H9 (cell line): ENCODE results near the gene MAPK12. TPM values are rescaled to one million over a fixed set of nuclear protein-coding genes. Genes with fewer than 3 reads are reported as not detected.

ENCODE experiments used
- DNase-seq: peaks from one replicate; pipeline ENCODE4 v3.0.0-alpha.2; 2017
- H2AFZ ChIP-seq: one replicate; pipeline ENCODE4 v1.6.1; 2013; ENCODE audit warnings: mild to moderate bottlenecking, low read length, control low read depth, moderate library complexity
- H2AK5ac ChIP-seq: 2 replicates; pipeline ENCODE4 v1.6.1; 2013; ENCODE audit warnings: low read length, control low read depth, mixed read lengths; ENCODE audit not compliant: insufficient read length
- H2BK120ac ChIP-seq: one replicate; pipeline ENCODE4 v1.6.1; 2013; ENCODE audit warnings: low read depth, mild to moderate bottlenecking, low read length, control low read depth, inconsistent platforms; ENCODE audit not compliant: poor library complexity, severe bottlenecking
- H2BK12ac ChIP-seq: 2 replicates; pipeline ENCODE4 v1.6.1; 2013; ENCODE audit warnings: low read length, control low read depth, mixed read lengths, low read depth; ENCODE audit not compliant: insufficient read length
- H2BK15ac ChIP-seq: 2 replicates; pipeline ENCODE4 v1.6.1; 2013; ENCODE audit warnings: low read depth, low read length, control low read depth
- H2BK20ac ChIP-seq: one replicate; pipeline ENCODE4 v1.6.1; 2013; ENCODE audit warnings: low read depth, mild to moderate bottlenecking, low read length, control low read depth, inconsistent platforms; ENCODE audit not compliant: poor library complexity, severe bottlenecking
- H2BK5ac ChIP-seq: 2 replicates; pipeline ENCODE4 v1.6.1; 2013; ENCODE audit warnings: low read length, control low read depth, mixed read lengths; ENCODE audit not compliant: insufficient read length
- H3K14ac ChIP-seq: 2 replicates; pipeline ENCODE4 v1.6.1; 2013; ENCODE audit warnings: low read length, control low read depth; ENCODE audit not compliant: insufficient read depth
- H3K18ac ChIP-seq: 2 replicates; pipeline ENCODE4 v1.6.1; 2013; ENCODE audit warnings: low read depth, mild to moderate bottlenecking, mixed read lengths, low read length, control low read depth; ENCODE audit not compliant: insufficient read length
- H3K23ac ChIP-seq: 2 replicates; pipeline ENCODE4 v1.6.1; 2013; ENCODE audit warnings: low read length, control low read depth, mixed read lengths, low read depth; ENCODE audit not compliant: insufficient read length
- H3K23me2 ChIP-seq: 2 replicates; pipeline ENCODE4 v1.6.1; 2013; ENCODE audit warnings: low read depth, mild to moderate bottlenecking, mixed read lengths, low read length, control low read depth; ENCODE audit not compliant: insufficient read length, poor library complexity, severe bottlenecking
- H3K27ac ChIP-seq: 2 replicates; pipeline ENCODE4 v1.5.1; 2013; ENCODE audit warnings: low read length, control low read depth, mixed read lengths, low read depth; ENCODE audit not compliant: insufficient read length
- H3K27me3 ChIP-seq: 2 replicates; pipeline ENCODE4 v1.6.1; 2013; ENCODE audit warnings: low read length, control low read depth, inconsistent platforms; ENCODE audit not compliant: insufficient read depth
- H3K4ac ChIP-seq: 2 replicates; pipeline ENCODE4 v1.6.1; 2013; ENCODE audit warnings: low read depth, mild to moderate bottlenecking, control low read depth, inconsistent platforms, low read length, moderate library complexity
- H3K4me1 ChIP-seq: 2 replicates; pipeline ENCODE4 v1.6.1; 2013; ENCODE audit warnings: low read length, control low read depth, inconsistent platforms; ENCODE audit not compliant: insufficient read depth
- H3K4me2 ChIP-seq: 2 replicates; pipeline ENCODE4 v1.6.1; 2013; ENCODE audit warnings: low read length, control low read depth, mixed read lengths; ENCODE audit not compliant: insufficient read length, insufficient read depth
- H3K56ac ChIP-seq: 2 replicates; pipeline ENCODE4 v1.6.1; 2013; ENCODE audit warnings: low read depth, mild to moderate bottlenecking, mixed read lengths, low read length, control low read depth; ENCODE audit not compliant: insufficient read length
- H3K79me1 ChIP-seq: 2 replicates; pipeline ENCODE4 v1.6.1; 2013; ENCODE audit warnings: low read depth, mild to moderate bottlenecking, moderate library complexity, low read length, control low read depth, inconsistent platforms; ENCODE audit not compliant: insufficient read depth, poor library complexity, severe bottlenecking
- H3K79me2 ChIP-seq: 2 replicates; pipeline ENCODE4 v1.6.1; 2013; ENCODE audit warnings: low read length, control low read depth, inconsistent platforms; ENCODE audit not compliant: insufficient read depth
- H3K9ac ChIP-seq: 2 replicates; pipeline ENCODE4 v1.6.1; 2013; ENCODE audit warnings: low read length, control low read depth, mixed read lengths; ENCODE audit not compliant: insufficient read length; ENCODE audit errors: extremely low read depth
- H3K9me3 ChIP-seq: one replicate; pipeline ENCODE4 v1.6.1; 2013; ENCODE audit warnings: low read depth, low read length, inconsistent platforms; ENCODE audit not compliant: control insufficient read depth
- H3T11ph ChIP-seq: one replicate; pipeline ENCODE4 v1.6.1; 2013; ENCODE audit warnings: mild to moderate bottlenecking, low read length, control low read depth, inconsistent platforms
- H4K20me1 ChIP-seq: one replicate; pipeline ENCODE4 v1.6.1; 2013; ENCODE audit not compliant: control insufficient read depth, insufficient read length, insufficient read depth
- H4K5ac ChIP-seq: 2 replicates; pipeline ENCODE4 v1.6.1; 2013; ENCODE audit warnings: low read depth, mild to moderate bottlenecking, mixed read lengths, low read length, control low read depth; ENCODE audit not compliant: insufficient read length
- H4K8ac ChIP-seq: replicated peaks from 2 replicates; pipeline ENCODE4 v1.6.1; 2013; ENCODE audit warnings: low read length, control low read depth, mixed read lengths, low read depth; ENCODE audit not compliant: insufficient read length
- H4K91ac ChIP-seq: 2 replicates; pipeline ENCODE4 v1.6.1; 2013; ENCODE audit warnings: low read depth, mild to moderate bottlenecking, moderate library complexity, mixed read lengths, low read length, control low read depth; ENCODE audit not compliant: insufficient read length
- H3K27ac Mint-ChIP-seq, 3 experiments: 2 replicates in 2 of 3; 3 replicates in 1 of 3; pipeline ENCODE4 v1.8.0; 2020 to 2021; ENCODE audit warnings: mixed read lengths in 3 of 3, mild to moderate bottlenecking in 1 of 3, moderate library complexity in 1 of 3
- H3K27me3 Mint-ChIP-seq: 2 replicates; pipeline ENCODE4 v1.8.0; 2021; ENCODE audit warnings: low read depth, mild to moderate bottlenecking, moderate library complexity, mixed read lengths
- H3K36me3 Mint-ChIP-seq, 3 experiments: 2 replicates in 2 of 3; 3 replicates in 1 of 3; pipeline ENCODE4 v1.8.0; 2020 to 2021; ENCODE audit warnings: low read depth in 3 of 3, mixed read lengths in 3 of 3; ENCODE audit not compliant: insufficient read depth in 1 of 3
- H3K4me1 Mint-ChIP-seq, 2 experiments: 2 replicates each; pipeline ENCODE4 v1.8.0; 2020; ENCODE audit warnings: mixed read lengths in 2 of 2
- H3K4me3 Mint-ChIP-seq, 2 experiments: 2 replicates in 1 of 2; 3 replicates in 1 of 2; pipeline ENCODE4 v1.8.0; 2020 to 2021; ENCODE audit warnings: mild to moderate bottlenecking in 2 of 2, mixed read lengths in 2 of 2, moderate library complexity in 1 of 2
- H3K9me3 Mint-ChIP-seq, 2 experiments: 2 replicates in 1 of 2; 3 replicates in 1 of 2; pipeline ENCODE4 v1.8.0; 2020; ENCODE audit warnings: mild to moderate bottlenecking in 2 of 2, mixed read lengths in 2 of 2, moderate library complexity in 1 of 2
- CTCF ChIP-seq: fragments of 200-600 bp; sonication (generic); conservative IDR thresholded peaks from 3 replicates; pipeline ENCODE4 v1.8.0; 2021; ENCODE audit warnings: antibody characterized with exemption, mild to moderate bottlenecking
- WGBS: extraction: QIAGEN DNeasy Blood & Tissue Kit; methylation state at CpG from one replicate; pipeline ENCODE4 v1.1.7; 2013; ENCODE audit warnings: missing lambda C conversion rate, low lambda C conversion rate, mixed read lengths; ENCODE audit not compliant: insufficient read length; ENCODE audit errors: extremely low coverage; 5-methylcytosine and 5-hydroxymethylcytosine counted together
- total RNA-seq: library from RNA; stranded (reverse); gene quantifications from 2 replicates; pipeline ENCODE4 v1.2.1, GENCODE V29; 2021

MAPK12 gene
- total RNA-seq, 1 experiment from 2014 or later: 31.3 TPM

GRCh38 chr22:50225200-50225969, 36.1 kb downstream of the MAPK12 start:
- Histone ChIP-seq H3K4me1 (no peaks in the 10 kb centered on the region), H3K23me2 (no peaks in the 10 kb centered on the region), H4K91ac (no peak overlapping the region), H4K8ac (no peak overlapping the region), H2AFZ (no peak overlapping the region), H4K20me1 (no peaks in the 10 kb centered on the region), H3K18ac (no peak overlapping the region), H3K4me2 (no peak overlapping the region), H3K27me3 (no peaks in the 10 kb centered on the region), H3K79me2 (no peaks in the 10 kb centered on the region), H2BK120ac (no peak overlapping the region), H2BK12ac (no peak overlapping the region), H3K14ac (no peak overlapping the region), H3K27ac (no peak overlapping the region), H3K79me1 (no peaks in the 10 kb centered on the region), H3K9ac (no peak overlapping the region), H3K9me3 (no peaks in the 10 kb centered on the region), H3K4ac (no peak overlapping the region), H2BK15ac (no peak overlapping the region), H3K56ac (no peak overlapping the region), H3K23ac (no peak overlapping the region), H2BK20ac (no peak overlapping the region), H3T11ph (no peak overlapping the region), H2BK5ac (no peak overlapping the region), H4K5ac (no peak overlapping the region), H2AK5ac (no peak overlapping the region)
- Mint-ChIP-seq H3K27me3 (no peaks in the 10 kb centered on the region), H3K4me3 (no peak overlapping the region), H3K36me3 (peaks cover 20 to 49% (median 35%) of the 10 kb centered on the region in 3 experiments), H3K27ac (no peak overlapping the region; a peak in 1 of 7 replicates), H3K4me1 (no peaks in the 10 kb centered on the region), H3K9me3 (peaks cover 0 to 2% of the 10 kb centered on the region in 2 experiments; a peak in 1 of 5 replicates)
- no CpG with 5 or more reads among the region's 24 CpGs for WGBS
- no peak for DNase-seq
- TF ChIP-seq CTCF: no peak
